B cell (primary cell): ENCODE data around the gene COQ10B. TPM values are rescaled to one million over a fixed set of nuclear protein-coding genes. Genes with fewer than 3 reads are reported as not detected.
A peak's percentile ranks its signal among the peaks of the same experiment; 100 is the strongest.

Source experiments
- ATAC-seq: fragments of 200-7000 bp; cut with Tn5 transposase; one replicate; pipeline ENCODE4 v1.10.0; 2021; ENCODE audit warnings: low read depth, mild to moderate bottlenecking, moderate number of reproducible peaks, moderate library complexity
- CTCF ChIA-PET: fragments of 350-600 bp; sonication (Branson Sonifier 250); formaldehyde crosslinking; loops from one replicate; lab custom pipeline; 2021; ENCODE audit warnings: antibody characterized with exemption, inconsistent platforms; lab: Charles Lee
- POLR2A ChIA-PET: fragments of 350-600 bp; sonication (Branson Sonifier 250); formaldehyde crosslinking; loops from one replicate; lab custom pipeline; 2021; ENCODE audit warnings: antibody characterized with exemption; lab: Charles Lee
- DNase-seq: peaks from one replicate; pipeline ENCODE4 v3.0.0; 2013
- H2AFZ ChIP-seq: 2 replicates; pipeline ENCODE4 v1.6.1; 2012; ENCODE audit warnings: mild to moderate bottlenecking, low read depth, low read length; ENCODE audit not compliant: insufficient read depth, poor library complexity, severe bottlenecking
- H3K27ac ChIP-seq, 2 donors: 1 replicate in 1 of 2; 2 replicates in 1 of 2; pipeline ENCODE4 v1.5.1; 2012 to 2013; ENCODE audit warnings: low read length in 2 of 2, mild to moderate bottlenecking in 2 of 2, moderate library complexity in 1 of 2
- H3K27me3 ChIP-seq, 4 experiments: fragments of 200-600 bp in 1 of 4; sonication (generic) in 1 of 4; replicated peaks in 1 of 4; 1 replicate in 2 of 4; 2 replicates in 2 of 4; pipeline versions ENCODE4 v1.6.1 to v1.7.0; 2013 to 2016; ENCODE audit warnings: low read length in 3 of 4, mild to moderate bottlenecking in 2 of 4, mixed read lengths in 1 of 4, moderate library complexity in 1 of 4; ENCODE audit not compliant: insufficient read depth in 4 of 4, control insufficient read depth in 3 of 4; ENCODE audit errors: control extremely low read depth in 1 of 4
- H3K36me3 ChIP-seq, 2 experiments: replicated peaks in 1 of 2; 1 replicate in 1 of 2; 2 replicates in 1 of 2; pipeline versions ENCODE4 v1.6.1 to v1.7.1; 2013; ENCODE audit warnings: low read length in 1 of 2; ENCODE audit not compliant: insufficient read depth in 2 of 2, control insufficient read depth in 1 of 2; ENCODE audit errors: control extremely low read depth in 1 of 2, extremely low read depth in 1 of 2
- H3K4me1 ChIP-seq, 2 donors: fragments of 200-600 bp in 1 of 2; sonication (generic) in 1 of 2; 1 replicate in 1 of 2; 2 replicates in 1 of 2; pipeline versions ENCODE4 v1.5.1 to v1.6.1; 2013 to 2017; ENCODE audit warnings: low read length in 2 of 2; ENCODE audit not compliant: control insufficient read depth in 2 of 2, insufficient read depth in 2 of 2
- H3K4me2 ChIP-seq: replicated peaks from 2 replicates; pipeline ENCODE3; 2012; ENCODE audit warnings: mild to moderate bottlenecking, low read depth, low read length; ENCODE audit not compliant: poor library complexity, severe bottlenecking
- H3K4me3 ChIP-seq, 5 experiments: fragments of 200-600 bp in 1 of 5; sonication (generic) in 1 of 5; 1 replicate in 3 of 5; 2 replicates in 2 of 5; pipeline versions ENCODE4 v1.5.1 to v1.7.0; 2011 to 2016; ENCODE audit warnings: low read length in 4 of 5, mild to moderate bottlenecking in 4 of 5, low read depth in 2 of 5, control low read depth in 1 of 5, moderate library complexity in 1 of 5; ENCODE audit not compliant: insufficient read depth in 1 of 5; ENCODE audit errors: control extremely low read depth in 1 of 5, extremely low read depth in 1 of 5
- H3K79me2 ChIP-seq: fragments of 200-600 bp; sonication (generic); one replicate; pipeline ENCODE4 v1.6.0; 2016; ENCODE audit warnings: low read length; ENCODE audit not compliant: control insufficient read depth, insufficient read depth
- H3K9ac ChIP-seq: fragments of 200-600 bp; sonication (generic); 2 replicates; pipeline ENCODE4 v1.6.1; 2017; ENCODE audit warnings: mild to moderate bottlenecking, low read length, moderate library complexity
- H3K9me3 ChIP-seq, 3 donors: one replicate each; pipeline versions ENCODE4 v1.6.1 to v1.7.1; 2013; ENCODE audit warnings: low read length in 2 of 3; ENCODE audit not compliant: control insufficient read depth in 2 of 3, insufficient read depth in 1 of 3; ENCODE audit errors: control extremely low read depth in 1 of 3
- H4K20me1 ChIP-seq: 2 replicates; pipeline ENCODE4 v1.6.0; 2012; ENCODE audit warnings: mild to moderate bottlenecking, low read length; ENCODE audit not compliant: insufficient read depth, control insufficient read depth, poor library complexity, severe bottlenecking
- H3K27ac Mint-ChIP-seq: one replicate; pipeline ENCODE4 v1.8.0; 2021; ENCODE audit warnings: mixed read lengths
- H3K27me3 Mint-ChIP-seq: one replicate; pipeline ENCODE4 v1.8.0; 2021; ENCODE audit warnings: mixed read lengths
- H3K4me1 Mint-ChIP-seq: one replicate; pipeline ENCODE4 v1.8.0; 2021; ENCODE audit warnings: mixed read lengths
- H3K4me3 Mint-ChIP-seq: one replicate; pipeline ENCODE4 v1.8.0; 2021; ENCODE audit warnings: mixed read lengths
- H3K9me3 Mint-ChIP-seq: one replicate; pipeline ENCODE4 v1.8.0; 2022; ENCODE audit warnings: mixed read lengths; ENCODE audit not compliant: insufficient read depth
- EZH2 ChIP-seq: IDR thresholded peaks from 2 replicates; pipeline ENCODE4 v1.6.1; 2012; ENCODE audit warnings: borderline replicate concordance, low read depth, mild to moderate bottlenecking, moderate library complexity, low read length; ENCODE audit not compliant: insufficient read depth, poor library complexity, severe bottlenecking
- WGBS: methylation state at CpG from one replicate; pipeline ENCODE4 v1.1.5; 2013; ENCODE audit warnings: missing lambda C conversion rate; ENCODE audit not compliant: insufficient coverage; 5-methylcytosine and 5-hydroxymethylcytosine counted together
- intact Hi-C: fragments of 100-400 bp; cut with micrococcal nuclease; formaldehyde crosslinking; loops from one replicate; pipeline ENCODE4 v1.10.0; 2022
- polyA plus RNA-seq: library from polyadenylated mRNA; depleted of rRNA; stranded (reverse); fragments of >200 nt; gene quantifications from 2 replicates; pipeline ENCODE4 v1.2.3, GENCODE V29; 2012
- total RNA-seq, 2 donors: library from RNA; stranded (reverse); fragments of 120-200 nt in 1 of 2; gene quantifications; 1 replicate in 1 of 2; 2 replicates in 1 of 2; pipeline versions ENCODE4 v1.2.3 to v1.2.4, GENCODE V29; 2013 to 2022
- TF ChIP-seq, protein P1 (sequence below): fragments of 200-600 bp; IDR thresholded peaks from one replicate; pipeline ENCODE4 v1.8.0; 2022; ENCODE audit warnings: antibody characterized with exemption, mild to moderate bottlenecking

Gene COQ10B
- total and polyA plus RNA-seq, 2 donors (not counting 1 experiment from before 2014, with no cell fraction given) = 5.8 to 29.1 TPM

DNA sequence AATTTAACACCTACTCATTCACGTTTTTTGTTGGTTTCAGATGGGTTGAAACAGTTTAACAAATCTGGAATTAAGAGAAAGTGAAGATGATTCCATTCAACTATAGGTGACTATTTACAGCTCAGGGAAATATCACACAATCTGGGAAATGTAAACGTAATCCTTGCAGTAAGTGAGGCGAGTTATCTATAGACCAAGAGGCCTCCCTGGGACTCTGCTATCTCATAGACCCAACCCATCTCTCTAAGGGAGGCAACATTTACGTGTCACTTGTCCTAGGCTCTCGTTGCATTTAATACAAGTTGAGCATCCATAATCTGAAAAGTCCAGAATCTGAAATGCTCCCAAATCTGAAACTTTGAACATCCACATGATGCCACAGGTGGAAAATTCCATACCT, 60.6 kb downstream of the COQ10B start:
- Histone ChIP-seq H3K27me3 (no peaks in the 10 kb centered on the region), H3K36me3 (no peaks in the 10 kb centered on the region), H3K79me2 (peaks cover 91% of the 10 kb centered on the region), H2AFZ (no peak overlapping the region), H3K4me1 (peaks cover 10 to 17% of the 10 kb centered on the region in 2 donors), H3K9ac (no peak overlapping the region), H4K20me1 (no peaks in the 10 kb centered on the region), H3K27ac (peak overlapping the region in 1 of 2 donors; percentile 92), H3K4me3 (no peak overlapping the region), H3K4me2 (no peak overlapping the region), H3K9me3 (no peaks in the 10 kb centered on the region)
- ChIA-PET CTCF (interaction anchor here (1.4 kb wide), 1 partner anchor 9 kb away, joined by 3 read pairs; no protein-coding TSS in a partner anchor), POLR2A (no interaction called here)
- intact Hi-C loops = loop anchor here (10.0 kb wide), 1 partner anchor 1339 kb away; the partner anchor contains the start of gene STK17B
- H3K9me3 Mint-ChIP-seq = no peaks in the 10 kb centered on the region
- ATAC-seq = no peak
- WGBS = 100% methylated on average over 4 of the region's 5 CpGs
- no peak for TF ChIP-seq EZH2
- TF ChIP-seq, protein P1, sequence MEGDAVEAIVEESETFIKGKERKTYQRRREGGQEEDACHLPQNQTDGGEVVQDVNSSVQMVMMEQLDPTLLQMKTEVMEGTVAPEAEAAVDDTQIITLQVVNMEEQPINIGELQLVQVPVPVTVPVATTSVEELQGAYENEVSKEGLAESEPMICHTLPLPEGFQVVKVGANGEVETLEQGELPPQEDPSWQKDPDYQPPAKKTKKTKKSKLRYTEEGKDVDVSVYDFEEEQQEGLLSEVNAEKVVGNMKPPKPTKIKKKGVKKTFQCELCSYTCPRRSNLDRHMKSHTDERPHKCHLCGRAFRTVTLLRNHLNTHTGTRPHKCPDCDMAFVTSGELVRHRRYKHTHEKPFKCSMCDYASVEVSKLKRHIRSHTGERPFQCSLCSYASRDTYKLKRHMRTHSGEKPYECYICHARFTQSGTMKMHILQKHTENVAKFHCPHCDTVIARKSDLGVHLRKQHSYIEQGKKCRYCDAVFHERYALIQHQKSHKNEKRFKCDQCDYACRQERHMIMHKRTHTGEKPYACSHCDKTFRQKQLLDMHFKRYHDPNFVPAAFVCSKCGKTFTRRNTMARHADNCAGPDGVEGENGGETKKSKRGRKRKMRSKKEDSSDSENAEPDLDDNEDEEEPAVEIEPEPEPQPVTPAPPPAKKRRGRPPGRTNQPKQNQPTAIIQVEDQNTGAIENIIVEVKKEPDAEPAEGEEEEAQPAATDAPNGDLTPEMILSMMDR = no peak
- peak overlapping the region; percentile 26 for H3K27ac Mint-ChIP-seq
- H3K4me1 Mint-ChIP-seq = peaks cover 33% of the 10 kb centered on the region
- peak overlapping the region; percentile 34 for H3K4me3 Mint-ChIP-seq
- no peak for DNase-seq
- no peaks in the 10 kb centered on the region for H3K27me3 Mint-ChIP-seq

DNA sequence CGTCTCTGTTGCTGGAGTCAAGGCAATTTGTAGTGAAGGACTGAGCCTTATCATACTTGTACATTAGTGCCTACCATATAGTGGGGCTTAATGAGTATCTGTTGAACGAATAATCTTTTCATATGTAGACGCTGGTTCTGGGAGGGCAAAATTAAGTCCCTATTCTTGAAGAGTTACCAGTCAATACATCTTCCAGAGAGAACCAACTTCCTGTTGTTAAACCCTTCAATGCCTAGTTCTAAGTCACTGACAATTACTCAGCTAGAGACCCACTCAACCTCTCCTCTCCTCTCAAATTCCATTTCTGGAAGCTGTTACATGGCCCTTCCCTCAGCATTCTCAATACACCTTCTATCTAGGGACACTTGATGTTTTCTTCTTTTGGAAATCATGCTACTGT, 61.4 kb downstream of the COQ10B start:
- ChIA-PET CTCF (no interaction called here), POLR2A (interaction anchor here (3.3 kb wide), 1 partner anchor 14 kb away, joined by 62 read pairs; the partner anchor contains the start of genes HSPD1 and HSPE1)

More for the DNA sequence above, 61.4 kb downstream of the COQ10B start:
- no CpG with 5 or more reads among the region's 3 CpGs for WGBS
- Mint-ChIP-seq H3K27me3 (no peaks in the 10 kb centered on the region), H3K9me3 (no peaks in the 10 kb centered on the region), H3K27ac (peak overlapping the region; percentile 91), H3K4me3 (peak overlapping the region; percentile 97), H3K4me1 (peaks cover 38% of the 10 kb centered on the region)
- Histone ChIP-seq H2AFZ (peak overlapping the region; percentile 89), H3K4me3 (peak overlapping the region in 4 of 5 experiments; percentile 79 to 90 (median 84)), H3K27ac (peak overlapping the region; percentile 92 to 96), H3K9me3 (no peaks in the 10 kb centered on the region), H3K27me3 (no peaks in the 10 kb centered on the region), H3K4me2 (peak overlapping the region; percentile 80), H3K79me2 (peaks cover 97% of the 10 kb centered on the region), H3K4me1 (peaks cover 10 to 17% of the 10 kb centered on the region in 2 donors), H4K20me1 (no peaks in the 10 kb centered on the region), H3K36me3 (no peaks in the 10 kb centered on the region), H3K9ac (peak overlapping the region; percentile 90)
- TF ChIP-seq, protein P1 = no peak
- no peak for TF ChIP-seq EZH2
- DNase-seq = no peak
- intact Hi-C loops = loop anchor here (1.0 to 10.0 kb wide), 3 partner anchors 14 to 1340 kb away; partner anchors contain the start of genes HSPE1, SF3B1 and STK17B
- ATAC-seq = no peak
